ENCODE data around the gene BAIAP2L1.

The BAIAP2L1 gene

GRCh38 chr7:98406827-98407226, 5.9 kb upstream of the BAIAP2L1 start:
- DNase-seq (ENCODE audit: low read depth), result no peak
- TF ChIP-seq, protein P1, sequence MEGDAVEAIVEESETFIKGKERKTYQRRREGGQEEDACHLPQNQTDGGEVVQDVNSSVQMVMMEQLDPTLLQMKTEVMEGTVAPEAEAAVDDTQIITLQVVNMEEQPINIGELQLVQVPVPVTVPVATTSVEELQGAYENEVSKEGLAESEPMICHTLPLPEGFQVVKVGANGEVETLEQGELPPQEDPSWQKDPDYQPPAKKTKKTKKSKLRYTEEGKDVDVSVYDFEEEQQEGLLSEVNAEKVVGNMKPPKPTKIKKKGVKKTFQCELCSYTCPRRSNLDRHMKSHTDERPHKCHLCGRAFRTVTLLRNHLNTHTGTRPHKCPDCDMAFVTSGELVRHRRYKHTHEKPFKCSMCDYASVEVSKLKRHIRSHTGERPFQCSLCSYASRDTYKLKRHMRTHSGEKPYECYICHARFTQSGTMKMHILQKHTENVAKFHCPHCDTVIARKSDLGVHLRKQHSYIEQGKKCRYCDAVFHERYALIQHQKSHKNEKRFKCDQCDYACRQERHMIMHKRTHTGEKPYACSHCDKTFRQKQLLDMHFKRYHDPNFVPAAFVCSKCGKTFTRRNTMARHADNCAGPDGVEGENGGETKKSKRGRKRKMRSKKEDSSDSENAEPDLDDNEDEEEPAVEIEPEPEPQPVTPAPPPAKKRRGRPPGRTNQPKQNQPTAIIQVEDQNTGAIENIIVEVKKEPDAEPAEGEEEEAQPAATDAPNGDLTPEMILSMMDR (IDR thresholded peaks at IDR 0.05; ENCODE audit: control insufficient read depth, extremely low read depth, insufficient read depth), result no peak
- H3K4me3 ChIP-seq (ENCODE audit: low read depth, low read length), result no peak overlapping the region

DNA sequence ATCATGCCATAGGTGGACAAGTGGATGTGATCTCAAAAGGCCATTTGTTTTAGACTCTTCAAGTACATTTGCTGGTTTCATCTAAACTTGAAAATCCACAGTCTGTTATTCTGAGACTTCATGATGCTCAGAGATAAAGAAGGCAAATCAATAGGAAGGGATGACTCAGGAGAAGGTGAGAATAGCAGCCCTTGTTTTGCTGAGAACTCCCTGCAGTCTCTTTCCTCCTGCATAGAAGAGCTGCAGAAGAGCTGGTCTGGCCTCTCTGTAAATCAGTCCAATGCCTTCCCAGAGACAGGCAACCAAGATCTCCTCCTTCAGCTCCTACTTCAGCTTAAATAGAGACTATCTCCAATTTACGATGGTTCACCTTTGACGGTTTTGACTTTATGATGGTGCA, 4.0 kb upstream of the BAIAP2L1 start:
- no peak overlapping the region for H3K4me3 ChIP-seq (ENCODE audit: low read depth, low read length)
- no peak for DNase-seq (ENCODE audit: low read depth)
- TF ChIP-seq, protein P1 (IDR thresholded peaks at IDR 0.05; ENCODE audit: control insufficient read depth, extremely low read depth, insufficient read depth), result no peak

DNA sequence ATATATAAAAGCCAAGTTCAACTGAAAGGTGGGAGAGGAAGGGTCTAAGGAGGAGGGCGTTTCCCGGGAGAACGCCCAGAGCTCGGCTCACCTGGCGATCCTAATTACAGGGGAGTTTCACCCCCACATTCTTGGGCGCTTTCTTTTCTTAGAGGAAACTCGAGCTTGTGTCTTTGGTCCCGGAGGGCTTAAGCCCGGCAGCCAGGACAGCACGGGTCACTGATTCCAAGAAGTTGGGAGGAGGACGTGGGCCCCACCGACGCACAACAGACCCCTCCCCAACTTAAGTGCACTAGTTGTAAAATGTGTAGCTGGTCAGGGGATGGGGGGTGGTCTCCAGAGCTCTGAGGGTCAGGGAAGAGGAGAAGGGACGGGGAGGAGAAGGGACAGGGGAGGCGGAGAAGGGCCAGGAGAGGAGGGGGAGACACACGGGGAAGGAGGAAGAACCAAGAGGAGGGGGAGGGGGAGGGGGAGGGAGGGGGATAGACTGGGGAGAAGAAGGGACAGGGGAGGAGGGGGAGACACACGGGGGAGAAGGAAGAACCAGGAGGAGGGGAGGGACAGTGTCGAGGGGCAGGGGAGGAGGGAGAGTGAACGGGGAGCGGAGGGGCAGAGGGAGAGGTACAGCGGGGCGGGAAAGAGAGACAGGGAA, 874 bp downstream of the BAIAP2L1 start:
- peak; percentile 50 for DNase-seq (ENCODE audit: low read depth)
- TF ChIP-seq, protein P1 (IDR thresholded peaks at IDR 0.05; ENCODE audit: control insufficient read depth, extremely low read depth, insufficient read depth), result no peak
- peak overlapping the region; percentile 74 for H3K4me3 ChIP-seq (ENCODE audit: low read depth, low read length)

- TF ChIP-seq, protein P1 (IDR thresholded peaks at IDR 0.05; ENCODE audit: control insufficient read depth, extremely low read depth, insufficient read depth), result no peak
- DNase-seq (ENCODE audit: low read depth), result no peak
- peak overlapping the region; percentile 74 for H3K4me3 ChIP-seq (ENCODE audit: low read depth, low read length)
Measured at GRCh38 chr7:98399462-98399861, 1.4 kb downstream of the BAIAP2L1 start.

DNA sequence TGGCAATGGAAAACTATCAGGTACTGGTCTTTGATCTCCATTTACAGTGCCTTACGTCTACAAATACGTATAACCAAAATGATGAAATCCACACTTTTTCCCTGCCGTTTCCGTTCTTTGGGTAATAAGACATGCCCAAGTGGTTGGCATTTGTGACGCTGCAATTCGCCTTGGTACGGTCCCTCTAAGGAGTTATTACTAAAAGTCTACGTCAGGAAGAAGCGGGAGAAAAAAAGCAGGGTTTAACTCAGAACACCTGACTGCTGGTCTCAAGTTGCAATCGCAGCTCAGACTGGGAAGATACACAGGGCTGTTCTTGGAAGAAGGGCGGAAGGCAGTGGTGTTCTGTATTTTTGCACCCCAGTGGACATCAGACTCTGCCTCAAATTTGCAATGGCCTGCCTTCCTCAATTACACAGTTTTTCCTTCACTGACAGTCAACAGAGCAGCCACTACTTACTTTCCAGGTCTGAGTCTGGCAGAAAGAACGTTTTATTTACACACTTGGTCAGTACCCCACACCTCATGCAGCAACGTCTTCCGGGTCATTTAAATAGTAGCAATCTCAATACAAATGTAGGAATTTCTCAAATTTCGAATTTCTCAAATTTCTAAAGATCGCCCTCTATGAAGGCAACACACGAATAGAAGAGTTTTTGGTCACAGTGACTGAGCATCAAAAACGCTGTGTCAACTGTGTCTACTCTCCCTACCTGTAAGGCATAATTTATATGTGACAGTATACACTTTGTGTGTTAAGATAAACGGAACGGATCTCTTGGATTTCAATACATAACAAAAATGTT, 2.1 kb downstream of the BAIAP2L1 start:
- TF ChIP-seq, protein P1 (IDR thresholded peaks at IDR 0.05; ENCODE audit: control insufficient read depth, extremely low read depth, insufficient read depth), result no peak
- DNase-seq (ENCODE audit: low read depth), result no peak
- peak overlapping the region; percentile 74 for H3K4me3 ChIP-seq (ENCODE audit: low read depth, low read length)

DNA sequence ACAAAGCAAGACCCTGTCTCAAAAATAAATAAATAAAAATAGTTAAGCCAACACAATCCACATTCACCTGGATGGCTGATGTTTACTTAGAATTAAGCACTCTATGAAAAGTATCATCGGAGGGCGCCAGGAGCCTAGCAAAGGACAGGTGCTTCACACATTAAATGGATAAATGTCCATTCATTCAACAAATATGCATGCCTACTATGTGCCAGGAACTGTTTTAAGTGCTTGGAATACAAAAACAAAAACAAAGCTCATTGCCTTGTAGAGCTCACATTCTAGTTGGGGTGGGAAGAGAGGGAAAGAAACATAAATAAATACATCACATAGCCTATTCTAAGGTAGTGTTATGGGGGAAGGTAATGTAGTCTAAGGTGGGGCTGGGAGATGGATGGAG, 4.1 kb downstream of the BAIAP2L1 start:
- TF ChIP-seq, protein P1 (IDR thresholded peaks at IDR 0.05; ENCODE audit: control insufficient read depth, extremely low read depth, insufficient read depth), result peak; percentile 1; the same call in 1 of the 2 replicates
- H3K4me3 ChIP-seq (ENCODE audit: low read depth, low read length), result no peak overlapping the region
- no peak for DNase-seq (ENCODE audit: low read depth)

All from LNCaP clone FGC (cell line).